GM18907 (cell line): ENCODE results near the gene MAP1LC3C.

Source experiments
- ATAC-seq: cut with Tn5 transposase; IDR thresholded peaks from one replicate; pipeline ENCODE4 v1.9.1; 2021; ENCODE audit warnings: mild to moderate bottlenecking, moderate library complexity; ENCODE audit not compliant: unreplicated experiment

MAP1LC3C gene

DNA sequence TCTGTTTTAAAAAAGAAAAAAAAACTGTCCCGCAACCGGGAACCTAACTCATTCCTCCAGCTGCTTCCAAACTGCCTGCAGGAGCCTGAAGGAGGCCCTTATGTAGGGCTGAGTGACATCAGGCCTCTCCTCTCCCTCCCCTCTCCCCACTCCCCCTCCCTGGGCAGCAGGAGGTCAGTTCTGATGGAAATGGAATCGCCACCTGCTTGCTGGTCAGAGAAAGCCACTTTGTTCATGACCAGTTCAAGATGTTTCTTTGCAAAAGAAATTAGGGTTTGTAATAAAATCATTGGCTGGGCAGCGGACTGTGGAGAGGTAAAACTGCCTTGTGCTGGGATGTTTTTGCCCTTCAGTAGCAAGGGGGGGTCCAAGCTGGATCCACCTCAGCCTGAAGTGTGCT, at the start of gene MAP1LC3C:
TSS of gene MAP1LC3C (minus strand) at position 73 of the 400 bp plus-strand sequence. CDS start 90 bp downstream, outside the sequence.
- ATAC-seq, result no peak

DNA sequence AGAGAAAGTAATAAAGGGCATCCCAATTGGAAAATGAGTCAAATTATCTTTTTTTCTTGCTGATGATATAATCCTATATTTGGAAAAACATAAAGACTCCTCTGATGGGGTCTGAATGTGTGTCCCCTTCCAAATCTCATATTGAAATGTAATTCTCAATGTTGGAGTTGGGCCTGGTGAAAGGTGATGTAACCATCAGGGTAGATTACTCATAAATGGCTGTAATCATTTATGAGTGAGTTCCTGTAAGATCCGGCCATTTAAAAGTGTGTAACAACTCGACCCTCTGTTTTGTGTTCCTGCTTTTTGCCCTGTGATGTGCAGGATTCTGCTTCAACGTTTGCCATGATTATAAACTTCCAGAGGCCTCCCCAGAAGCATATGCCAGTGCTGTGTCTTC, 44.3 kb upstream of the MAP1LC3C start:
- no peak for ATAC-seq

DNA sequence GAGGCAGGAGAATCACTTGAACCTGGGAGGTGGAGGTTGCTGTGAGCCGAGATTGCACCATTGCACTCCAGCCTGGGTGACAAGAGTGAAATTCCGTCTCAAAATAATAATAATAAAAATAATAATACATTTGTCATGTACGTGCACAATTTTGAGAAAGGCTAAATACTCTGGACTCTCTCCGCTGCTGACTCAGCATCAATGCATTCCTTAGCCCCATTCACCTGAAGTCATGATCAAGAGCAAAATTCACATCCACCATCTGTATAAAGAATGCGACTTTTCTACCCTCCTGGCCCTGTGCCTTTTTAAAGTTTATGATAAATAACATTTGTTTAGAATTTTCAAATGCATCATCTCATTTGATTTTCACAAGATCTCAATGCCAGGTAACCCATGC, 35.5 kb upstream of the MAP1LC3C start:
- ATAC-seq, result no peak

DNA sequence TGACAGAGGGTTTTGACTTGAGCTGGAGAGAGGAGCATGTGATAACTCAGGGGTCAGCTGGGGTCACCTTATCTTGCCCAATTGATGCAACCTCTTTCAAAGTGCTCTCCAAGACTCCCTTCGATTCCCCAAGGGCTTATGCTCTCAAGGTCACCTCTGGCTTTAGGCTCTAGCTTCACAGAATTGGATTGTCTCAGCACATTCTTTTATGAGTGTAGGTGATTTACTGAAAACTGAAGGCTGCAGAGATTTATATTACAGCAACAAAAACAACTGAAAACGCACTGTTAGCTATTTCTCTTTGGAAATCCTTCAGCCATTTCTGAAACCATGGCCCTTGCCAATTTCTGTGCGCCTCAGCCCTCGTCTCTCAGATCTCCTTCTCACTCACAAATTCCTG, 34.5 kb upstream of the MAP1LC3C start:
- ATAC-seq, result no peak

GRCh38 chr1:242030071-242030470, 31.2 kb upstream of the MAP1LC3C start:
- no peak for ATAC-seq

DNA sequence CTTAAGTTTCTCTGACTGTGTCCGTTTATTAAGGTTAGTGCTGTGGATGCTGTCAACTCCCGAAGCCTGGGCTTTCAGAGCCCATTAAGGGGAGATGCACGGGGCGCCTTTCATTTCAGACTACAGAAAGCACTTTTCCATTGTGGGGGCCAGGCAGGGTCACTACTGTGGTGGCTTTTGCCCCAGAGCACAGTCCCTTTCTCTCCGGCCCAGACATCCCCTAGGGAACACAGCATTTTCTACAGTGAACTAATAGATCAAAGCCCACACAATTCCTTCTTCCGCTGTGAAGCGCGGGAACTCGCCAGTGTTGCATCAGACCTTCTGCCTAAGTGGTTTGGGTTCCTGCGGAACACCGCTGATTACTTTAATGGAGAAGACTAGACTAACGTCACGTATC, 26.8 kb upstream of the MAP1LC3C start:
- no peak for ATAC-seq

DNA sequence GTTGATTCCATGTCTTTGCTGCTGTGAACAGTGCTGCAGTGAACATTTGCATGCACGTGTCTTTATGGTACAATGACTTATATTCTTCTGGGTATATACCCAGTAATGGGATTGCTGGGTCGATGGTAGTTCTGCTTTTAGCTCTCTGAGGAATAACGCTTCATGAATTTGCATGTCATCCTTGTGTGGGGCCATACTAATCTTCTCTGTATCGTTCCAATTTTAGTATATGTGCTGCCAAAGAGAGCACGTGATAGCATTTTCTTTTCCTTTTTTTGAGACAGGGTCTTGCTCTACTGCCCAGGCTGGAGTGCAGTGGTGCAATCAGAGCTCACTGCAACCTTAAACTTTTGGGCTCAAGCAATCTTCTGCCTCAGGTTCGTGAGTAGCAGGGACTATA, 24.9 kb upstream of the MAP1LC3C start:
- no peak for ATAC-seq

DNA sequence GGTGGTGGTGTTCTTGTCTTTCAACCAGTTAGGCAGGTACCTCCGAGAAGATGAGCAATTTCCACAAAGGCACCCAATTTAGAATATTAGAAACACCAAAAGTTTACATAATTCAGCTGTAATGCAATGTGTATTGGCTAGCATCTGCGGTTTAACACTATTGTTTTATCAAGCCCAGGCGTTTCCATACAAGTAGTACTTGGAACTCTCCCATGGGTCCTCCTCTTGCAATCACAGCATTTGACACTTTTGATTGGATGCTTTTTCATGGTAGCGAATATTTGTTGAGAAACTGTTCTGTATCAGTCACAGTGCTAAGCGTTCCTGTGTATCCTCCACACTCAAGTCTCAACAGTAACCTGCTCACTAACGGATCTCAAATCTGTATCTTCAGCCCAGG, 20.1 kb upstream of the MAP1LC3C start:
- no peak for ATAC-seq

GRCh38 chr1:242017580-242018233, 18.8 kb upstream of the MAP1LC3C start:
- ATAC-seq, result peak; percentile 77

DNA sequence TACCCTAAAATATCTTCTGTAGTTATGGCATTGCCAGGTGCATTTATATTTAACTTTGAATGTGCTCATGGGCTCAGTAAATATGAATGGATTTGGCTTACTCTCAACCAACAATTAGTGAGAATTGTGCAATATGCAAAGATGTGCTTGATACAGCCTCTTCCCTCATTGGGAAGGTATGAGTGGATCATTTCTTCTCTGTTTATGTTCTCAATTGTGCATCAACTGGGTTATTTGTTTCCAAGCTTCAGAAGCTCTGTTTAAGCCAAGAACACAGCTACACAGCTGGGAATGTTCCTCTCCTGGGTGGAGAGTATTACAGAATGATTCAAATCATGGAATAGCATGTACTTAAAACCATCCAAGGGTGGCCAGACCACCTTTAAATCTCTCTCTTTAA, 17.6 kb upstream of the MAP1LC3C start:
- ATAC-seq, result no peak

DNA sequence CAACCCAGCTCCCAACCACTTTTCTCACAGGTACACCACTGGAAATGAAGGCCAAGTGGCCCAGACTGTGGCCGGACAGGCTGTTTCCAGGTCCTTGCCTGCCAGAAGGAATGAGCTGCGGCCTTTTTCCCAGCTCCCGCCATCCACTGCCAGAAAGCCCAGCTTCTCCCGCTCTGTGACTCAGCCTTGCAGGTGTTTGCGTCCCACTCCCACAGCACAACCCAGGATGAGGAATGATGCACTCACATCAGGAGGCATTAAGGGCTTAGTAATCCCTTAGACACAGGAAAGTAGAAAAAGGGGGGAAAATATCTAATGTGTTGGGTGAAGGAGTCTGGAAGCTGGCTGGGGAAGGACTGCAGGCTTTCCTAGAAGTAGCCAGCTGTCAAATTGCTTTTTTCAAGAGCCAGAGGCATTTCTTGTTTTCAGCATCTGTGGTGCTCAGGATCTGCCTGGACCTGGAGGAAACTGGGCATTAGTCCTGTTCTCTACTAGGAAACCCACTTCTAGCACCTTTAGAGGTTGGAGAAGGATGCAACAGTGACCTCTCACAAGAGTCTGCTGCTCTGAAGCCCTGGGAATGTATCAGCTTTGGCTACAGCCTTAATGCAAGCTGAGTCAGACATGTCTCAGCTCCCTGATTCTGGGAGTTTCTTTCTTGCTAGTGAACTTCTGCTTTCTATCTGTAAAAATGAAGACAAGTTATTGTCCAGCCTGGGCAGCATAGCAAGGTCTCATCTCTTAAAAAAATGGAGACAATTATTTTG, 13.2 kb upstream of the MAP1LC3C start:
- no peak for ATAC-seq

GRCh38 chr1:242008826-242009495, 10.1 kb upstream of the MAP1LC3C start:
- ATAC-seq, result no peak

DNA sequence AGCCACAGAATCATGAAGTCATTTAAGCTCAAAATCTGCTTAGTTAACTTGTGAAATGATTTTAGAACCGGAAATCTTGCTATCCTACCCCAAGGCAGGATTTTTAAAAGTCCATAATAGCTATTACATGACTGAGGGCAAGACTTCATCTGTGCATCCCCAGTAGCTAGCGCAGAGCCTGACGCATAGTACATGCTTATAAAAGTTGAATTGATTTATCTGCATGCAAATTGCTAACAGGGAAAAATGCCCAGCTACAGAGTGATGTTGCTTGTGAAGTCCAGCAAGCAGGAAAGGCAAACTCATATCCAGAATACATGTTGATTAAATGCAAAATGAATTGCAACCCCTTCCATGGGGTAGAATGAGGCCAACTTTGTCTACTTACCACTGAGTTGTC, 8.1 kb upstream of the MAP1LC3C start:
- no peak for ATAC-seq

GRCh38 chr1:242005866-242006535, 7.1 kb upstream of the MAP1LC3C start:
- ATAC-seq, result no peak

- ATAC-seq, result no peak
Observed at GRCh38 chr1:242004751-242005495, 6.0 kb upstream of the MAP1LC3C start.

- ATAC-seq, result no peak
Observed at GRCh38 chr1:242002510-242002909, 3.6 kb upstream of the MAP1LC3C start.

- no peak for ATAC-seq
Observed at GRCh38 chr1:242002072-242002471, 3.2 kb upstream of the MAP1LC3C start.

DNA sequence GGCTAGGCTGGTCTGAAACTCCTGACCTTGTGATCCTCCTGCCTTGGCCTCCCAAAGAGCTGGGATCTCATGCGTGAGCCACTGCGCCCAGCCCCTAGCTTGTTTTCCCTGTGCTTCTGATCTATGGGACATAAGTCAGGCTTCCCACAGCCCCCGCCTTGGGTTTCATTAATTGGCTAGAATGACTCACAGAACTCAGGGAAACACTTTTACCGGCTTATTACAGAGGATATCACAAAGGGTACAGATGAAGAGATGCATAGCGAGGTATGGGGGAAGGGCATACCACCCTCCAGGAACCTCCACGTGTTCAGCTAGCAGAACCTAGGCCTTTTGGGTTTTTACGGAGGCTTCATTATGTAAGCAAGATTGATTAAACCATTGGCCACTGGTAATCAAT, 1.5 kb upstream of the MAP1LC3C start:
- ATAC-seq, result no peak

DNA sequence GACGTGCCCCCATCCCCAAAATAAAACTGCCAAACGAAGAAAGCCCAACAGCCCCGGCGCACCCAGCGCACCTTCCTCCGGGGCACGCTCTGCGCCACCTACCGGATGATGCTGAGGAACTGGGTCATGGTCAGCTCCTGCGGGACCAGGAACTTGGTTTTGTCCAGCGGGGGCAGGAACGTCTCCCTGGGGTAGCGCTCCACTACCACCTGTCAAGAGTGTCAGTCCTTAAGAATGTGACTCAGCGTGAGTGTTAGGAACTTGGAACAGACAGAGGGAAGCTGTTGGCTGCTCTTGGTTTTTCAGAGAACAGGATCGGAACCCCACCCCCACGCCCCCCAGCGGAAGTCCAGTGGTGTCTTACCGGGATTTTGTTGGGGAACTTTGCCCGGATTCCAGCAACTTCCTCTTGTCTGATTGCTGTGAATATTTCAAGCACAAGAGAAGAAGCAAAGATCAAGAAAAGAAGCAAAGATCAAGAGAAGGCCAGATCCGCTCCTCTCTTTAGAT, 431 bp downstream of the MAP1LC3C start:
- ATAC-seq, result peak; percentile 94

DNA sequence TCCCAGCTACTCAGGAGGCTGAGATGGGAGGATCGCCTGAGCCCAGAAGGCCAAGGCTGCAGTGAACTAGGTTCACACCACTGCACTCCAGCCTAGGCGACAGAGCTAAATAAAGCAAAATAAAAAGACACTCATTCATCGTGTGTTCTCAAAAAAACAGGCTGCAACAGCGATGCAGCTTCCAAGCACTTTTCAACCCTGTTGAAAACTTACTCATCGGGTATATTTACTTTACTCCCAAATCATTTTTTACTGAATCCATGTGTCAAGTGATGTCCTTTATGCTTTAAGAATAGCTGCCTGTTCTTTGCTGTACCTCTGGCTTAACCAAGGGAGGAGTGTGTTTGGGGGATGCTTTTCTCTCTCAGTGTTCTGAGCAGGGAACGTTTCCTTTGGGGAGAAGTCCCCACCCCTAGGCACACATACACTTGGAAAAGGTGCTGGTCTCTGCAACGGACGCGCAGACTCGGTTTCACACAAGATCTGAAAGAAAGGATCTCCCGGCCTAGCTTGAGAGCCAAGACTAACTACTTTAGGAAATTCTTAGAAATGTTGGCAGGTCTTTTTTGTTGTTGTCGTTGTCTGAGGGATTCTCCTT, 1.4 kb downstream of the MAP1LC3C start:
- ATAC-seq, result no peak
